Dermis microvascular lymphatic vessel endothelial cell (primary cell): ENCODE results near the gene SORD. TPM values are rescaled to one million over a fixed set of nuclear protein-coding genes. Genes with fewer than 3 reads are reported as not detected.
"Not testable (repeated sequence)": the region's sequence is repeated elsewhere in the genome, so short reads cannot be mapped to it uniquely, and the experiment has no call there.

Experiments
- DNase-seq, 2 donors: peaks; one replicate each; pipeline versions ENCODE4 v3.0.0 to v3.0.0-alpha.2; 2010; ENCODE audit warnings: low read depth in 2 of 2
- total RNA-seq: library from RNA; depleted of rRNA; stranded (reverse); fragments of >200 nt; gene quantifications from 2 replicates; pipeline ENCODE4 v1.2.1, GENCODE V29; 2014

Gene SORD
- 2.5 and 5.0 TPM in 2 replicates for total RNA-seq

- peak; percentile 41 to 87 for DNase-seq
These were observed at the start of gene SORD for GRCh38 chr15:45022871-45023658. SORD (plus strand) TSS chr15:45023195; CDS start chr15:45023284, 89 bp downstream.

GRCh38 chr15:44976183-44976582, 46.8 kb upstream of the SORD start:
- not testable (repeated sequence) for DNase-seq

- not testable (repeated sequence) for DNase-seq
These were observed 45.2 kb upstream of the SORD start for GRCh38 chr15:44977781-44978180.

- DNase-seq, result not testable (repeated sequence)
These were observed 43.2 kb upstream of the SORD start for GRCh38 chr15:44979617-44980339.

- not testable (repeated sequence) for DNase-seq
These were observed 38.9 kb upstream of the SORD start for GRCh38 chr15:44984144-44984543.

- not testable (repeated sequence) for DNase-seq
These were observed 36.5 kb upstream of the SORD start for GRCh38 chr15:44986346-44987055.

GRCh38 chr15:44987711-44988110, 35.3 kb upstream of the SORD start:
- not testable (repeated sequence) for DNase-seq

- DNase-seq, result not testable (repeated sequence)
These were observed 34.7 kb upstream of the SORD start for GRCh38 chr15:44988184-44988869.

- not testable (repeated sequence) for DNase-seq
These were observed 34.1 kb upstream of the SORD start for GRCh38 chr15:44988870-44989219.

GRCh38 chr15:44997632-44998031, 25.4 kb upstream of the SORD start:
- not testable (repeated sequence) for DNase-seq

- no peak for DNase-seq
These were observed 23.9 kb upstream of the SORD start for GRCh38 chr15:44999105-44999504.

- not testable (repeated sequence) for DNase-seq
These were observed 21.8 kb upstream of the SORD start for GRCh38 chr15:45001180-45001579.

- DNase-seq, result not testable (repeated sequence)
These were observed 19.1 kb upstream of the SORD start for GRCh38 chr15:45003731-45004410.

- not testable (repeated sequence) for DNase-seq
These were observed 18.3 kb upstream of the SORD start for GRCh38 chr15:45004590-45005175.

- DNase-seq, result no peak
These were observed 13.9 kb upstream of the SORD start for GRCh38 chr15:45009046-45009445.

GRCh38 chr15:45015114-45015513, 7.9 kb upstream of the SORD start:
- DNase-seq, result not testable (repeated sequence)

GRCh38 chr15:45020222-45020900, 2.6 kb upstream of the SORD start:
- not testable (repeated sequence) for DNase-seq

- DNase-seq, result not testable (repeated sequence)
These were observed 2.1 kb upstream of the SORD start for GRCh38 chr15:45020901-45021259.

GRCh38 chr15:45021348-45021747, 1.6 kb upstream of the SORD start:
- no peak for DNase-seq

- DNase-seq, result no peak
These were observed 747 bp downstream of the SORD start for GRCh38 chr15:45023659-45024225.
